Heart left ventricle (tissue), 16 donors: ENCODE measurements around the gene PNMT. TPM values are rescaled to one million over a fixed set of nuclear protein-coding genes. Genes with fewer than 3 reads are reported as not detected.
A peak's percentile ranks its signal among the peaks of the same experiment; 100 is the strongest.

ENCODE experiments used
- ATAC-seq, 4 donors: fragments of 200-7000 bp; cut with Tn5 transposase; one replicate each; pipeline ENCODE4 v1.9.1; 2020 to 2022; ENCODE audit warnings: moderate library complexity in 4 of 4, mild to moderate bottlenecking in 3 of 4, moderate number of reproducible peaks in 1 of 4
- DNase-seq, 5 donors: peaks; one replicate each; pipeline ENCODE4 v3.0.0-alpha.2; 2020
- H3K27ac ChIP-seq, 12 donors: fragments of 200-600 bp; sonication (generic) in 4 of 12; one replicate each; pipeline versions ENCODE4 v1.5.0 to v1.8.0; 2016 to 2022; ENCODE audit warnings: mild to moderate bottlenecking in 2 of 12
- H3K27me3 ChIP-seq, 9 donors: fragments of 200-600 bp; sonication (generic) in 2 of 9; one replicate each; pipeline versions ENCODE4 v1.5.1 to v1.8.0; 2016 to 2022; ENCODE audit warnings: mild to moderate bottlenecking in 3 of 9
- H3K36me3 ChIP-seq, 9 donors: fragments of 200-600 bp; sonication (generic) in 2 of 9; one replicate each; pipeline versions ENCODE4 v1.5.0 to v1.8.0; 2018 to 2022; ENCODE audit warnings: mild to moderate bottlenecking in 2 of 9
- H3K4me1 ChIP-seq, 12 donors: fragments of 200-600 bp; sonication (generic) in 4 of 12; one replicate each; pipeline versions ENCODE4 v1.5.0 to v1.8.0; 2016 to 2022; ENCODE audit warnings: mild to moderate bottlenecking in 3 of 12
- H3K4me3 ChIP-seq, 12 donors: fragments of 200-600 bp; sonication (generic) in 4 of 12; one replicate each; pipeline versions ENCODE4 v1.5.0 to v1.8.0; 2017 to 2022; ENCODE audit warnings: mild to moderate bottlenecking in 9 of 12, moderate library complexity in 4 of 12
- H3K9me3 ChIP-seq, 12 donors: fragments of 200-600 bp; sonication (generic) in 4 of 12; one replicate each; pipeline versions ENCODE4 v1.5.0 to v1.8.0; 2016 to 2022; ENCODE audit warnings: mild to moderate bottlenecking in 1 of 12
- POLR2A ChIP-seq, 2 donors: fragments of 450-650 bp; IDR thresholded peaks; one replicate each; pipeline ENCODE4 v1.6.1; 2017; ENCODE audit warnings: antibody characterized with exemption in 2 of 2, mild to moderate bottlenecking in 2 of 2, moderate library complexity in 2 of 2
- whole genome bisulfite sequencing, 4 donors: extraction: QIAGEN DNeasy Blood & Tissue Kit in 2 of 4; methylation state at CpG; one replicate each; pipeline versions ENCODE4 v1.1.5 to v1.1.7; 2013 to 2018; 5-methylcytosine and 5-hydroxymethylcytosine counted together
- intact Hi-C, 10 donors: fragments of 100-400 bp; cut with DNase I; formaldehyde crosslinking; loops; one replicate each; pipeline versions ENCODE4 v1.11.1 to v1.14.2; 2022
- polyA plus RNA-seq, 2 donors: library from polyadenylated mRNA; stranded (reverse); fragments of 200-250 nt; gene quantifications; one replicate each; pipeline ENCODE4 v1.2.3, GENCODE V29; 2013
- total RNA-seq, 9 donors: library from RNA; depleted of rRNA in 2 of 9; stranded (reverse); fragments of >200 nt in 2 of 9; fragmentation: NEBNext Ultra II Directional in 3 of 9; extraction: Animal tissue kit (Norgen Biotek cat#: 25700) in 3 of 9; gene quantifications; one replicate each; pipeline versions ENCODE4 v1.1.0 to v1.2.4, GENCODE V29; 2016 to 2023
- TF ChIP-seq, protein P1 (sequence below), 12 donors: fragments of 200-600 bp; sonication (generic) in 4 of 12; IDR thresholded peaks; one replicate each; pipeline versions ENCODE4 v1.5.0 to v1.8.0; 2018 to 2022; ENCODE audit warnings: antibody characterized with exemption in 12 of 12, mild to moderate bottlenecking in 5 of 12
- donor health status: ischemic (EF 13 %, LVEDD 7.1; RV severe dilation, severe dysfunction).
- donor health status: healthy with polysubstance abuse.
- donor health status: DM: no; HTN: yes; CAD: no.
- donor health status: DM: no; HTN: no; CAD: no.
- donor health status: ischemic (EF 25% LVEDD 6.9; RV normal size, moderate dysfunction).
- donor health status: ischemic (EF 25% LVEDD 5.7; RV mildly dilated, moderate dysfunction).
- donor health status: healthy.
- donor health status: DM: yes; HTN: yes; CAD: no.
- donor health status: ischemic (EF 35%, LVEDD 5.7; RV mildly dilated, moderate dysfunction).
- donor health status: nonischemic (EF 11% LVEDD 7.7; RV severe dilation, severe dysfunction).
- donor health status: DM: yes; HTN: yes; CAD: no.
- donor health status: PGD.
- donor health status: ischemic (EF 29% LVEDD 5.4; RV normal size, mild dysfunction).
- donor health status: nonischemic (EF 23%, LVEDD 6.1; RV moderate dilation, normal function).

PNMT gene
- total and polyA plus RNA-seq, 11 donors: 2.4 to 15.6 (median 6.1) TPM

- DNase-seq (no peak), ATAC-seq (no peak)
- TF ChIP-seq, protein P1, sequence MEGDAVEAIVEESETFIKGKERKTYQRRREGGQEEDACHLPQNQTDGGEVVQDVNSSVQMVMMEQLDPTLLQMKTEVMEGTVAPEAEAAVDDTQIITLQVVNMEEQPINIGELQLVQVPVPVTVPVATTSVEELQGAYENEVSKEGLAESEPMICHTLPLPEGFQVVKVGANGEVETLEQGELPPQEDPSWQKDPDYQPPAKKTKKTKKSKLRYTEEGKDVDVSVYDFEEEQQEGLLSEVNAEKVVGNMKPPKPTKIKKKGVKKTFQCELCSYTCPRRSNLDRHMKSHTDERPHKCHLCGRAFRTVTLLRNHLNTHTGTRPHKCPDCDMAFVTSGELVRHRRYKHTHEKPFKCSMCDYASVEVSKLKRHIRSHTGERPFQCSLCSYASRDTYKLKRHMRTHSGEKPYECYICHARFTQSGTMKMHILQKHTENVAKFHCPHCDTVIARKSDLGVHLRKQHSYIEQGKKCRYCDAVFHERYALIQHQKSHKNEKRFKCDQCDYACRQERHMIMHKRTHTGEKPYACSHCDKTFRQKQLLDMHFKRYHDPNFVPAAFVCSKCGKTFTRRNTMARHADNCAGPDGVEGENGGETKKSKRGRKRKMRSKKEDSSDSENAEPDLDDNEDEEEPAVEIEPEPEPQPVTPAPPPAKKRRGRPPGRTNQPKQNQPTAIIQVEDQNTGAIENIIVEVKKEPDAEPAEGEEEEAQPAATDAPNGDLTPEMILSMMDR (IDR thresholded peaks at IDR 0.05): peak; percentile 58 to 84 (median 76)
- no peak for TF ChIP-seq POLR2A (IDR thresholded peaks at IDR 0.05)
- Histone ChIP-seq H3K4me1 (peaks cover 9 to 36% (median 26%) of the 10 kb centered on the region in 12 donors), H3K9me3 (no peaks in the 10 kb centered on the region), H3K27me3 (peaks cover 0 to 14% (median 0%) of the 10 kb centered on the region in 9 donors), H3K27ac (no peak overlapping the region), H3K4me3 (no peak overlapping the region), H3K36me3 (no peaks in the 10 kb centered on the region)
- intact Hi-C loops: no loop called here
- WGBS, 4 donors: 41 to 50% (median 49%) methylated on average over 2 of the region's 2 CpGs
These were observed 33.8 kb upstream of the PNMT start for GRCh38 chr17:39634384-39634871.

- no peak for TF ChIP-seq POLR2A (IDR thresholded peaks at IDR 0.05)
- TF ChIP-seq, protein P1 (IDR thresholded peaks at IDR 0.05): no peak
- DNase-seq: no peak
- Histone ChIP-seq H3K9me3 (no peaks in the 10 kb centered on the region), H3K4me1 (peaks cover 9 to 49% (median 38%) of the 10 kb centered on the region in 12 donors), H3K27ac (peak overlapping the region in 1 of 12 donors; percentile 85), H3K27me3 (peaks cover 0 to 9% (median 0%) of the 10 kb centered on the region in 9 donors), H3K36me3 (no peaks in the 10 kb centered on the region), H3K4me3 (no peak overlapping the region)
- WGBS, 4 donors: 87 to 93% (median 87%) methylated on average over 7 to 8 of the region's 8 CpGs
- intact Hi-C loops: loop anchor here in 5 of 10 donors (5.0 kb wide), 3 partner anchors 37 to 117 kb away; partner anchors contain the start of gene MIEN1 (in 1 of the 5)
- ATAC-seq: no peak
These were observed 32.6 kb upstream of the PNMT start for GRCh38 chr17:39635614-39636176.

- ATAC-seq (peak in 2 of 4 donors; percentile 7 to 16), DNase-seq (no peak)
- Histone ChIP-seq H3K27me3 (peaks cover 0 to 4% (median 0%) of the 10 kb centered on the region in 9 donors), H3K4me3 (peak overlapping the region; percentile 56 to 95 (median 82)), H3K27ac (peak overlapping the region; percentile 74 to 96 (median 92)), H3K36me3 (no peaks in the 10 kb centered on the region), H3K9me3 (no peaks in the 10 kb centered on the region), H3K4me1 (peaks cover 10 to 56% (median 45%) of the 10 kb centered on the region in 12 donors)
- WGBS, 4 donors: 28 to 34% (median 32%) methylated on average over 6 of the region's 6 CpGs
- intact Hi-C loops: loop anchor here in 5 of 10 donors (5.0 kb wide), 3 partner anchors 36 to 116 kb away; partner anchors contain the start of gene MIEN1 (in 1 of the 5)
- TF ChIP-seq, protein P1 (IDR thresholded peaks at IDR 0.05): no peak
- no peak for TF ChIP-seq POLR2A (IDR thresholded peaks at IDR 0.05)
These were observed 31.7 kb upstream of the PNMT start for GRCh38 chr17:39636587-39636926.

DNA sequence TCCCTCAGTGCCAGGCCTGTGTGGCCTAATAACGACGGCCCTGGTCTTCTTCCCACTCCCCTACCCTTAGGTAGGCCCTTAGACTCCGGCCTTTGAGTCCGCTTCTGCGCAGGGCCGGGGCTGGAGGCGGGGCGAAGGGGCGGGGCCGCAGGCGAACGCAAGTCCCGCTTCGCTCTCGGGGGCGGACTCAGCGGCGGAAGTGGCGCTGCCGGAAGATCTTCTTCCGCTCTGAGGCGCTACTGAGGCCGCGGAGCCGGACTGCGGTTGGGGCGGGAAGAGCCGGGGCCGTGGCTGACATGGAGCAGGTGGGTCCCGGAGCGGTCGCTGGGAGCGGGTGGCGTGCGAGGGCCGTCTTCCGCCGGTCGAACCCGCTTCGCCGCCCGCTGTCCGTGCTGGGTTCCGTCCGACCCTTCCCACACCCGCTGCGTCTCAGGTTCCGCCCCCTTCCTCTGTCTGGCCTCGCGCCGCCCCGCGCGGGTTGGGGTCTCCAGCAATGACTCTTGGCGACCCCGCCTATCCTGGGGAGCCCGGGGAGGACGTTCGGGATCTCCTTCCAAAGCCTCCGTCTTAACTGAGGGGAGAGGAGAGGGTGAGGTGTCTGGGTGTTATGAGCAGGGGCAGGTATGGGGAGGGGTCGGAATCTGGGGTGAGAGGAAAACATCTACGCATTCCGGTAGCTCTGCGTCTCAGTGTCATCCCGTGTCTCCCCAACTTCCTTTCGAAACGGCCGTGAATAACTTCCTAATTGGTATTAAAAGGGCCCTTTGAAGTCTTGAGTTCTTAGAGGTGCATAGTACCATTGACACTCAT, 31.1 kb upstream of the PNMT start, which contains the start of gene STARD3:
TSS of gene STARD3 (plus strand) at position 218 of the 810 bp plus-strand sequence. CDS start 16,388 bp downstream, outside the sequence.
- Histone ChIP-seq H3K36me3 (no peaks in the 10 kb centered on the region), H3K9me3 (no peaks in the 10 kb centered on the region), H3K27ac (peak within 1 kb of the TSS; percentile 74 to 96 (median 92)), H3K4me3 (peak within 1 kb of the TSS; percentile 56 to 95 (median 82)), H3K4me1 (peaks cover 10 to 62% (median 48%) of the 10 kb centered on the region in 12 donors), H3K27me3 (no peaks in the 10 kb centered on the region)
- 0 to 1% (median 1%) methylated on average over 60 to 69 of the region's 69 CpGs for WGBS, 4 donors
- intact Hi-C loops: loop anchor here in 5 of 10 donors (5.0 kb wide), 3 partner anchors 35 to 115 kb away; partner anchors contain the start of gene MIEN1 (in 1 of the 5)
- ATAC-seq: peak; percentile 90 to 97 (median 96)
- TF ChIP-seq, protein P1 (IDR thresholded peaks at IDR 0.05): peak in 7 of 12 donors; percentile 15 to 52 (median 32)
- peak in 1 of 2 donors; percentile 77 for TF ChIP-seq POLR2A (IDR thresholded peaks at IDR 0.05)
- peak; percentile 94 to 97 (median 95) for DNase-seq
